NK-92 treated with Interleukin-12 subunit alpha and Interleukin-12 subunit beta, amount 100 ng/mL, for 24 hours (cell line): Measurements from ENCODE around the gene LRRK1.
"Not testable (repeated sequence)": the region's sequence is repeated elsewhere in the genome, so short reads cannot be mapped to it uniquely, and the experiment has no call there.

Experiments
- DNase-seq: peaks from one replicate; lab custom pipeline; 2025; lab: John Stamatoyannopoulos, UW

The LRRK1 gene

GRCh38 chr15:101092156-101092866, 173.2 kb downstream of the LRRK1 start:
- no peak for DNase-seq

DNA sequence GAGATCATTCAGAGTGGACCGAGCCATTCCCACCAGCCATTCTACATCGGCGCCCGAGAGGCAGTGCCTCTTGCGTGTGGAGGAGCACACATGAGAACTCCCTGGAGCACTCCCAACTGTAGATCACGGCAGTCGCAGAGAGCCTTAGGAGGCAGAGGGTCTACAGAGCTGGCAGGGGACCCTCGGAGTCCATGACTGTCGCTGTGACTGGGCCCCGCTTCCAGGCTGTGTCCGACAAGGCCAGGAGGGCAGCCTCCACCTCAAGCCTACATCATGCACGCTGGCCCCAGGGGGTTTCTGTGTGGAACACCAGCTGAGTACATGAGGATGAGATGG, 173.7 kb downstream of the LRRK1 start:
- no peak for DNase-seq

- no peak for DNase-seq
These were observed 174.8 kb downstream of the LRRK1 start for GRCh38 chr15:101093958-101094357.

- DNase-seq: not testable (repeated sequence)
These were observed 176.7 kb downstream of the LRRK1 start for GRCh38 chr15:101095796-101096406.

- DNase-seq: no peak
These were observed 178.0 kb downstream of the LRRK1 start for GRCh38 chr15:101097111-101097510.

DNA sequence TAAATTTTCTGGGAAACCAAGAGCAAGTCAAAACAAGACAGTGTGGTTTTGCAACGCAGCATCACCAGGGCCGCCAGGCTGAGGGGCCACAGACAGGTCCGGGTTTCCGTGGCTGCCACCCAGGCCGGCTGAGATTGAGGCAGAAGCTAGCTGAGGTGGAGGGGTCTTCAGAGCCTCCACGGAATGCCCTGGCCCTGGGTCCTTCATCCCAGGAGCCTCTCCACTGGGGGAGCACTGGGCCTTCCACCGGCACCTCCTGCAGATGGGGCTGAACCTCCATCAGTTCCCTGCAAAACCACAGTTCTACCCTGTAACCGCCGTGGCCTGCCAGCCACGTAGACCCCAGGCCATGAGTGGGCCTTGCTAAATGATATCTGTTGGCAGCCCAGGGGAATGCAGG, 180.0 kb downstream of the LRRK1 start:
- DNase-seq: no peak

GRCh38 chr15:101100118-101100517, 181.0 kb downstream of the LRRK1 start:
- DNase-seq: no peak

DNA sequence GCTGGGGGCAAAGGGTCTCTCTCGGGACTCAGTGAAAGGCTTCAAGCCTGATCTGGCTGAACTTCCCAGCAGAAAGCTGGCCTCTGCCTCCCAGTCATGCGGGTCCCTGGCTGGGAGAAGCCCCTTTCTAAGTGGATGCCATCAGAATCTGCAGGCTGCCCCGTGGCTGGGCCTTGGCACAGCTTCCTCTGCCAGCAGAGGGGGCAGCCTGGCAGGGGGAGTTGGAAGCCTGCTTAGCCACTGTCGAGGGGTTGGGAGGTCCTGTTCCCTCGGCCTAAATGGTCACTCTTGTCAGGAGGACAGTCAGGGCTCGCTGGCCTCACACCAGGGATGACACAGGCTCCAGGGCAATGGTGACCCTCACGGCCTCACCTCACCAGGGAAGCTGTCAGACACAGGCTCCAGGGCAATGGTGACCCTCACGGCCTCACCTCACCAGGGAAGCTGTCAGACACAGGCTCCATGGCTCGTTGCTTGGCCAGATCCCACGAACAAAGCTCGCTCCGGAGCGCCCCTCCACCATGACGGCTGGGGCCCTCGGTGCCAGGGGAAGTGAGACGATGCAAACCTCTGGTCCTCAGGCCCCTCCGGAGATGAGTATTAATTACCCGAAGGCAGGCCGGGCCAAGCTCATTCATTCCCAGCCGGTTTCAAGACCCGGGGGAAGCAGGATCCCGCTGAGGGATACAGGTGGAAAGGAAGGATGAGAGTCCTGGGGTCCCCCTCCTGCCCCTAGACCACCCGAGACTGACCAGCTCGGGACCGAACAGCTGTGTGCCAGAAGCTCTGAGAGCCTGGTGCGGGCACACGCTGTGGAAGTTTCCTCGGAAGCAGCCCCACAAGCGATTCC, 181.7 kb downstream of the LRRK1 start:
- no peak for DNase-seq

DNA sequence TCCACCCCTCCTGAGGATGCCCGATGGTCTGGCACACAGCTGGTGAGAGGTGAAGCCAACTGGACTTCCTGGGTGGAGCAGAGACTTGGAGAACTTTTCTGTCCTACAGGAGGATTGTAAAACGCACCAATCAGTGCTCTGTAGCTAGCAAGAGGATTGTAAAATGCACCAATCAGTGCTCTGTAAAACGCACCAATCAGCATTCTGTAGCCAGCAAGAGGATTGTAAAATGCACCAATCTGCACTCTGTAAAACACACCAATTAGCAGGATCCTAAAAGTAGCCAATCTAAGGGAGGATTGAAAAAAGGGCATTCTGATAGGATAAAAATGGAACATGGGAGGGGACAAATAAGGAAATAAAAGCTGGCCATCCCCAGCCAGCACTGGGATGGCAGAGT, 182.5 kb downstream of the LRRK1 start:
- no peak for DNase-seq

GRCh38 chr15:101102746-101103145, 183.6 kb downstream of the LRRK1 start:
- DNase-seq: no peak

GRCh38 chr15:101103598-101103997, 184.4 kb downstream of the LRRK1 start:
- no peak for DNase-seq

DNA sequence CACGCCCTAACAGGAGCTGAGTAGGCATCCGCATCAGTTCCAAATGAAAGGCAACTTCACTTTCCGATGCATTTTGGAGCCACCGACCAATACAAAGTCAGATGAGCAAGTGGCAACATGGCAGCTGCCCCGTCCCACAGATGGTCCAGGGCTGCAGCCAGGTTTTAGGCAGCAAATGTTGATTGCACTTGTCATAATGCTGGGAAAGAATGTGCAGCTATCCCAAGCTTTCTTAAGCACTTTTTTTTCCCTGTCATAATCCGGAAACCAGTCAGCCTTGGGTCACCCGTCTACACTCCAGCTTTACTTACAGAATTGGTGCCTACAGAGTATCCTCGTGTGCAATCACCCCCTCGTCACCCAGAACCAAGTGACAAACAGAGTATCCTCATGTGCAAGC, 185.0 kb downstream of the LRRK1 start:
- DNase-seq: no peak

GRCh38 chr15:101105059-101105891, 186.1 kb downstream of the LRRK1 start:
- DNase-seq: no peak

DNA sequence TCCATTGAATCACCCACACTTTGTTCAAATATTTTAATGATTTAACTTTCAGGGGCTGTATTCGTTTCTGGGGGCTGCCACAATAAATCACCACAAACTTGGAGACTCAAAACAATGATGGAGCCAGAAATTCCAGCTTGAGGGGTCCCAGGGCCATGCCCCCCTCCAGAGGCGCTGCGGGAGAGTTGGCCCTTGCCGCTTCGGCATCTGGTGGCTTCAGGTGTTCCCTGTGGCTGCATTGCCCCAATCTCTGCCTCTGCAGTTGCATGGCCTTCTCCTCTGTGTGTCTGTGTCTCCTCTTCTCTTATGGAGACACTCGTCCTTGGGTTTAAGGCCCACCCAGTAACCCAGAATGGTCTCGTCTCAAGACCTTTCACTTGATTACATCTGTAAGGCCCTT, 187.9 kb downstream of the LRRK1 start:
- no peak for DNase-seq

DNA sequence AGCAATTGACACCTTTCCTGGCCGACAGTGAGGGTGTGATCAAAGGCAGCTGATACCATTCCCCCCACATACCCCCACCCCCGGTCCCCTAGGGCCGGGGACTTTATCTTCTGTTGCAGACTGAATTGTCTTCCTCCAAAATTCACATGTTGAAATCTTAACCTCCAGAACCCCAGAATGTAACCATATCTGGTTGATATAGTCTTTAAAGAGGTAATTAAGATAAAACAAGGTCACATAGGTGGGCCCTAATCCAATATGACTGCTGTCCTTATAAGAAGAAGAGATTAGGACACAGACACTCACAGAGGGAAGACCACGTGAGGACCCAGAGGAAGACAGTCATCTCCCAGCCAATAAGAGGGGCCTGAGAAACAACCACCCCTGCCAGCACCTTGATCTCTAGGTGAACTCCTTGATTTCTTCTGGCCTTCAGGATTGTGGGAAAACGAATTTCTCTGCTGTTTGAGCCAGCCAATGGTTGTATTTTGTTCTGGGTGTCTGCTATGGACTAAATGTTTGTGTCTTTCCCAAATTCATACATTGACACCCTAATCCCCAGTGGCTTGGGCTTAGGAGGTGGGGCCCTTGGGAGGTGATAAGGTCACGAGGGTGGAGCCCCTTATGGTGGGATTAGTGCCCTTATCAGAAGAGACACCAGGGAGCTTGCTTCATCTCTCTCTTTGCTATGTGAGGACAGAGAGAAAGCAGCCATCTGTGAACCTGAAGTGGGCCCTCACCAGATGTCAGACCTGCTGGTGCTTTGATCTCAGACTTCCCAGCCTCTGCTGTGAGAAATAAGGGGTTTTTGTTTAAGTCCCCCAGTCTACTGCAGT, 188.7 kb downstream of the LRRK1 start:
- DNase-seq: no peak

DNA sequence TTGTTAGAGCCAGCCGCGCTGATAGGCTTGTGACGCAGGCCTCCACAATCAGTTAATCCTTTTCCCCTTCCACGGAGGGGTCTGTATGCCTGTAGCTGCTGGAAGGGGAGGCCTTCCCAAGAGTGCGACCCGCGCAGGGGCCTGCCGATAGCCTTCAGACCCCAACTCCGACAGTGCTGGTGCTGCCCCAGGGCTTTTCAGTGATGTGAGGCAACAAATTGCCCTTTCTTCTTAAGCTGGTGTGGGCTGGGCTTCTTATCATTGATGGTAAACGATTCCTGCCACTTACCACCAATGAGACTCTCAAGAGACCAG, 189.3 kb downstream of the LRRK1 start:
- no peak for DNase-seq

DNA sequence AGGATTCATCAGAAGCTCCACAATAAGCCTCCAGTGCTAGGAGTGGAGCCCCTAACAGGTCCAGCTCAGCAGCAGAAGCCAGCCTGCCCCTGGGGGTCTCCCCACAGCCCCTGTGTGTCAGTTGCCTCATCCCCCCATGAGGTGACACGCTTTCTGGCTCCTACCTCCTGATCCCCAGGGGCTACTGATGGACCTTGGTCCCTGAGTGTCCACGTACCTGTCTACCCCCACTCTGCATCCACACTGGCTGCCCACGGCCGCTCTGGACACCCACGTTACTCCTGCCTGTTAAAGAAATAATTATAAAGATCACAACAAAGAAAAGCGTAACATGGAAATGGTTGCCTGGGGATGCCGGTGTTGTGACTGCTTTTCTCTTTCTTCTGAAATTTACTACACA, 189.6 kb downstream of the LRRK1 start:
- no peak for DNase-seq

GRCh38 chr15:101110681-101111569, 191.8 kb downstream of the LRRK1 start:
- no peak for DNase-seq

GRCh38 chr15:101111570-101112262, 192.6 kb downstream of the LRRK1 start:
- DNase-seq: no peak
